Stimulated activated CD4-positive, alpha-beta T cell treated with anti-CD3 and anti-CD28 coated beads, Interleukin-1b, Interleukin-23, amount 100 ng/mL, for 4 hours (primary cell): ENCODE results near the gene MAD1L1.
"Not testable (repeated sequence)": the region's sequence is repeated elsewhere in the genome, so short reads cannot be mapped to it uniquely, and the experiment has no call there.

Source experiments
- DNase-seq, 2 donors: peaks; one replicate each; pipeline ENCODE4 v3.0.0-alpha.2; 2020; ENCODE audit warnings: low read depth in 2 of 2

MAD1L1 gene

DNA sequence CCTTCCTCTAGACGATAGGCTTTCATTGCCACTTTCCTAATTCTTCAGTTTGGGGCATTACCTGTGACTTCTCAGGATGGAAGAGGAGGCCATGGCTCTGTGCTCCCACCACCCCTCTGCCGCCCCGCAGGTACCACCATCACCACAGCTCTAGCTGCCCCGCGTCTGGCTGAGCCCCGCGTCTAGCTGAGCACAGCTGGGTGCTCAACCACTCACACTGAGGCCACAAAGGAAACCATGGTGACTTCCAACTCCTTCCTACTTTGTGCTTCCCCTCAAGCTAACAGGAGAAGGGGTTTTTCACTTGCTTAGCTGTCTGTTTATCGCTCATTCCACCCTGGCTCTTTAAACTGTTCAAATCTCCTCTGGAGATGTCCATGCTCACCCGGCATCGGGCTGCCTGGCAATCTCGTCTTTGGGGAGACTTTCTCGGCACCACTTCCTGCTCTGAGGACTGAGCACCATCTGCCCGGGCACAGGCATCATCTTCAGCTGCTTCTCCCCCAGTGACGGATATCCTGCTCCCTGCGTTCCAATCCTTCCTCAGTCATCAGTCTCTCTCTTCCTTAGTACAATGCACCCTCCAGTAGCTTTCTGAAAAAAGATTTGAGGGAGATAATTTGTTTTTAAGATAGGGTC is 59.4 kb downstream of the MAD1L1 start:
- no peak for DNase-seq

DNA sequence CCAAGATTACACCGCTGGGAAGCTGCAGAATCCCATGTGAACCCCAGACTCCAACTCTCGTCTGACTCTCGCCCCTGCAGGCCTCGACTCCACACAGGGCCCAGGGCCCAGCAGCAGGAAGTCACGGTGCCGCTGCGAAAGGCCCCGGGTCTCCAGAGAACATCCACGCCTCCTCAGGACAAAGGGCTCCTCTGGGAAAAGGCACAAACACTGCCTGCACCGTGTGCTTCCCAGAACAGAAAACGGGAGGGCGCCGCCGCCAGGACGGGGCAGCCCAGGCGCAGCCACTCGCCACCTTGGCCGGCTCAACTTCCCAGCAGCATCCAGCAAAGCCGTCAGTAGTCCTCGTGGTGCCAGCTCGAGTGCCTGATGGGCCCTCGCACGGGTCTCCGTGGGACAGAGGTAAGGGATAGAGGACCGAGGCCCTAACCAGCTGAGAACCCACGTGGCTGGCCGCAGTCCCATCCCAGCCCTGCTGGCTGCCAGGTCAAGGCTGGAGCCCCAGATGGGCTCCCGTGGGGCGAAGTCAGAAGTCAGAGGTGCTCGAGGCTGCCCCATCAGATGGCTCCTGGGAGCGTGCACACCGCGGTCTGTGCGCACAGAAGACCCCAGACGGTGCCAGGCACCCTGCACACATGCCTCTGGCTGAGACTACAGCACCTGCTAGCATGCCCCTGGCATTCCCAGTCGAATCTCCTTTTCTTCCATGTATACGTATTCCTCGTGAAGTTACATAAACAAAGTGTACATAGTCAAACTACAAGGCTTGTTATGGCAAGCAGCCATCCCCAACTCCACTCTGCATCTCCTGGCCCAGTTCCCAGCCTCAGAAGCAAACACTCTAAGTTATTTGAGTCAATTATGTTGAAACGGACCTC is 60.2 kb downstream of the MAD1L1 start:
- DNase-seq = no peak

DNA sequence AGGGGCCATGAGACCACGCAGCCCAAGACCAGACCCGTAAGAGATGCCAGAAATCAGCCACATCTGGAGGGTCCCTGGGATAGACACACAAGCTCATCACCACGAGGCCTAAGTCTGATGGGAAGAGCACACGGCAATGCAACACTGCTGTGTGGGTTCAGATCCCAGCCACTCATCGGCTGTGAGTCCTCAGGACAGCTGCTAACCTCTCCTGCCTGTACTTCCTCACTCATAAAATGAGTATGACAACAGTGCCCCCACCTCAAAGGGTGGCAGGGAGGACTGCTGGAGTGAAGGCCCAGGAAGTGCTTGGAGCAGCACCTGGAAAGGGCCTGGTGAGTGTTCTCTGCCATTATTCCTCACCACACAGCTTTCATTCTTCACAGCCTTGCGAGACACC is 60.9 kb downstream of the MAD1L1 start:
- no peak for DNase-seq

DNA sequence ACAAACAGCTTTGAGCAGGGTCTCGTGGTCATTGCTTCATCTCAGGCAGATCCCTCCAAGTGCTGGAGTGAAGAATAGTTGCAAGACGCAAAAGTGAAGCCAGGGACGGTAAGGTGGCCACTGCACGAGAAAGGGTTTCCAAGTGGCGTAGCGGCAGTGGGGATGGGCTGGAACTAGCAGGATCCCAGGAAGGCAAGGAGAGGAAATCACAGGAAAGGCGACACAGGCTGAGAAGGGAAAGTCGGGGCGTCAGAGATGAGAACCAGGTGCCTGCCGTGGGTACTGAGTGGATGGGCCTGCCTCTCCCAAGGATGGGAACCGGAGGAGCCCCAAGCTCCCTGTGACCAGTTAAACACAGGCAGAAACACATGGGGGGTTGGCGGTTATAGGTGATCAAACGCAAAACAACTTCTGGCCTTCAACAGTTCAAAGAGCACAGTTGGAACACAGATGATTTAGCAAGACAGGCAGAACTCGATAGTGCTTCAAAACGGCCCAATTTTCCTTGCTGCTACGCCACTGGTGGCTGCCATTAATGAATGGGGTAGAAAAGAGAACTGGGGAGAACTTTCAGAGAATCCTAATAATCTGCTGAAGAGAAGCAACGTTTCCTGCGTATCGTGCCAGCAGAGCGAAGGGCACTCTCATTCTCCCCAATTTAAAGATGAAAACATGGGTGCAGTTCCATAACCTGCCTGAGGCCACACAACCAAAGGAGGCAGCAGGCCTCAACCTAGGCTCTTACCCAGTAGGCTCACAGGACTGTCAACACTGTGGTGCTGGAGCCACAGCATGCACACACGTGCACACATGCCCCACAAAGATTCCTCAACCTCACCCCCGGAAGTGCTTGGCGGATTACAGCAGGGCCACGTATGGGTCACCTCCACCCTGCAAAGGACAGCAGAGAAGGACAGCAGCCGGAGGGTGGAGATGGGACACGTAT is 61.9 kb downstream of the MAD1L1 start:
- DNase-seq = no peak

DNA sequence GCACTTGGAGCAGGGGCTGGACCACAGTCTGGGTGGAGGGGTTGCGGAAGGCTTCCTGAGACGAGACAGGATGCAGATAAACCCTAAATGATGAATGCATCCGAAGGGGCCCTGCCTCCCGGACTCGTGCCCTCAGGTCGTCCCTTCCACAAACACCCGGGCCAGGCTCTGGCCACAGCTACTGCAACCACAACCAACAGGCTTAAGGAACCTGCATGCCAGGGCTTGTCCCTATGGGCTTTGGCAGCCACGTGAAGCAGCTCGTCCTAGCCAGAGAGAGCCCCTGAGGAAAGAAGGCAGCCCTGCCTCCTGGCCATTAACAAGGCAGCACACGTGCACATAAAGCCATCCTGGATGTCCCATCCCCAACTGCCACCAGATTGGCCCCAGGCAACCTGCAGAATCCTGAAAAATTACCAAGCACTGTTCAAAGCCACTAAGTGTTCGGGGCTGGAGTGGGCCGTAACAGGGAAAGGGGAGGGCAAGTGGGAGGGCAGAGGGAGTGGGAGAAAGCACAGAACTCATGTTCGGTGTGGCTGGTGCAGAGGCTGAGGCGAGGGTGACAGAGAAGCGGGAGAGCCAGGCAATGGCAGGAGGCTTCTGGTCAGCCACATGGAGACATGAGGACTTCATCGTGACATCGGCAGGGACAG is 62.7 kb downstream of the MAD1L1 start:
- no peak for DNase-seq

DNA sequence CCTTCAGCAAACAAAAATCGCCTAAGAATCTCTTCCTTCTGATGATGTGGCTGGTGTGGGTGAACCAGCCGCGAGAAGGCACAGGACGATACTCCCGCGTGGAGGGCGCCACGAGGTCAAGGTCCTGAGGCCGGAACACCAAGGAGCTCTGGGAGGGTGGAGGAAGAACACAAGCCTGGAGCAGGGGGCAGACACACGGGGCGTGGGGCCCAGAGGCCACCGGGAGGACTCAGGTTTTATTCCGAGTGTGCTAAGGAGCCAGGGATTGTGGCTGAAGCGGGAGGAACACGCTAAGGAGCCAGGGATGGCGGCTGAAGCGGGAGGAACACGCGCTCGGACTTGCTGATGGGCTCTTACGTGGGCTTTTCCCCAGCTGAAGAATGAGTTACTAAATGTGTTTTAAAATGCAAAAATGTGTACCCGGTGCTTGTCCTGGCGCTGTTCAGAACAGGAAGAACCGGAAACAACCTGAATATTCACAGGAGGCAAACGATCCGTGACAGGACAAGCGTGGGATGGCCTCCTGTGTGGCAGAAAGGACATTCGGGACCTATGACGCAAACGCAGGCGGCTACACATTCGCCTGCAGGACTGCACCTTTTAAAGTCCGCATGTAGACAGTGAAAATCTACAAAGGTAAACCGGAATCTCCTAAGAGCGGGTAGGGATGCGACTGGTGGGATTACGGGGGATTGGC is 64.0 kb downstream of the MAD1L1 start:
- no peak for DNase-seq

DNA sequence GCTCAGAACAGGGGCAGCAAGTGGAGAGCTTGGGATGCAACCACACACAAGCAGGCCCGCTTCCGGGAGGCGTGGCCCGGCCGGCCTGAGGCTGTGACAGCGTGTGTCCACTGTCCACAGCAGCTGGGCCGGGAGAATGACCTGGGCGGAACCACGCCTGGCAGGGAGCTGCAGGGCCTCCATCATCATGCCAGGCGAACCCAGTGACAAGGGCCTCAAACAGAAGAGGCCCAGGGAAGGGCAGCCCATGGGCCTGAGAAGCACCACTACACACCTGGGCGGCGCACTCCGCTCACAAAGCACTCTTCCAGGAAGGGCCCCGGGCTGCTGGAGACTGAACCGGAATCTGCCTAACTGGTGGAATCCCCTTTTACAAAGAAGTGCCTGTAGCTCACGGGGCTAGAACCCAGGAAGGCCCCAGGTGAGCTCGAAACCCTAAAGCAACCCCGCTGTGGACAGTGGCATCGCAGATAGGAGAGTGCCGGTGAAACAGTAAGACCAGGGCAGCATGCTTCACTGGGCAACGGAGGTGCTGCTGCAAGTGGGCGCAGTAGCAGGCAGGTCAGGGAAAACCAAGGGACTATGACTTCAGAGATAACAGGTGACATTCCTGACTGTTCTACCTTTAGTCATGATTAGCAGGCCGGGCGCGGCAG is 66.0 kb downstream of the MAD1L1 start:
- no peak for DNase-seq

DNA sequence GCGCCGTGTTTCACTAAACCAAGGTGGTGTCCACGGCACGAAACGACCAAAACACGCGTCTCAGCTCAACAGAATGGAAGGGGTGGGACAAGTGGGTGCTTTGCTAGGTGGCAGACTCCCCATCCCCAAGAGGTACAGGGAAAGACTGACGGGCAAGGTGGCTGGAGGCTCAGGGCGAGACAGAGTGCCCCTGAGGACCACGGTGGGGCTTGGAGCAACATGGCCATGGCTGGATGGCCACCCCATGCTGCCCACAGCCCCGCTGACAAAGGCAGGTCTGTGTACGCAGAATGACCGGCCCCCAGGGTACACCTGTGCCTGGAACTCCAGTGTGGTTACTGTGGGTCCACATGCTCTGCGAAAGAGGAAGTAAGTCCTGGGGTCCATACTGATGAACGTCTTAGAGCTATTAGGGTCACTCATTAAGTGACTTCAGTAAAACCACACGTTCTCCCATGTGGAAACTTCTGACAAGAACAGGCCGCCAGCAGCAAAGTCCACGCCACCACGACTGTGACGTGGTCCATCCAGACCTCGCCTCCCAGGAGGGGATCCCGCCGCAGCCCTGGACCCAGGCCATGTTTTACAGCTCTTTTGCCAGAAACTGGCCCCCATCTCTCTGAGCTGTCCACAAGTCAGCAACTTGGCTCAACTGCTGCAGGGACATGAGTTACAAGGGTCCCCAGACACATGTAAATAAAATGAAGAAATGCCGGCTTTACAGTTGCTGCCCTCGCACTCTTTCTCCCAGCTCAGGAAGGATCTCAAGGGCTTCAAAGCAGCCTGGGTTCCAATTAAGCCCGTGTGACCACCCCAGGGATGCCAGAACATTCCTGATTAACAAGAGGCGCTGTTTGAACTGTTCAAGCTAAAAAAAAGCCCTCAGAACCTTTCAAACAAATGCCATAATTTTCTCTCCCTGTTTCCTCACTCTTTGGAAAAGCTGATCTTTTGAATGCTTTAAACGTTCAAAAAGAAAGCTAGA is 66.8 kb downstream of the MAD1L1 start:
- DNase-seq = no peak

DNA sequence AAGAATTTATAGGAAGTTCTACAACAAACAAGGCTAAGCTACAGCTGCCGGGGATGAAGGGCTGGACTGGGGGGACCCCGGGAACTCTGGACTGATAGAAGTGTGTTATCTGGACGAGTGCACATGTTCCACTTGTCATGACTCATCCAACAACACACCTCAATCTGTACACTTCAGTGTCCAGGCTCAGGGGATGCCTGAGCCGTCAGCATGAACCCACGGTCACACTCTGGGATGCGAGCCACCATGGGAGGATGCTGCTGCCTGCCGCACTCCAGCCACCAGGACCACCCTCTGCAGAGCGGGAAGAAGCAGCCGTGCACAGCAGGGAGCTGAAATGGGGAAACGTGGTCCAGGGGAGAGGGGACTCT is 67.5 kb downstream of the MAD1L1 start:
- no peak for DNase-seq

DNA sequence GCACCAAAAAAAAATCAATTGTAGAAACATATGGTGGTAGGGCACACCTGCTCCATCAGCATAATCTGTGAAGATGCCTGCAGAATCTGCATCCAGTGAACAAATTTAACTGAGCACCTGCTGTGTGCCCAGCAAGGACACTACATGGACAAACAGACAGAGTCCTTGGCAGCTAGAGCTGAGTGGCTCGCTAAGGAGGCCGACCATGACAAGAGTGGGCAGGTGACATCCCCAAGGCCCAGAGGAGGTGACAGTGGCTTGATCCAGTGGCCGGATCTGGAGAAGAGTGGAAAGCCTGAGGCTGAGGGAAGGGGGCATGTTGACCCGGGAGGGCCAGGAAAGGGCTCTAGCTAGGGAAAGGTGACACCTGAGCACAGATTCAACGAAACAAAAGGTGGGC is 68.1 kb downstream of the MAD1L1 start:
- DNase-seq = no peak

DNA sequence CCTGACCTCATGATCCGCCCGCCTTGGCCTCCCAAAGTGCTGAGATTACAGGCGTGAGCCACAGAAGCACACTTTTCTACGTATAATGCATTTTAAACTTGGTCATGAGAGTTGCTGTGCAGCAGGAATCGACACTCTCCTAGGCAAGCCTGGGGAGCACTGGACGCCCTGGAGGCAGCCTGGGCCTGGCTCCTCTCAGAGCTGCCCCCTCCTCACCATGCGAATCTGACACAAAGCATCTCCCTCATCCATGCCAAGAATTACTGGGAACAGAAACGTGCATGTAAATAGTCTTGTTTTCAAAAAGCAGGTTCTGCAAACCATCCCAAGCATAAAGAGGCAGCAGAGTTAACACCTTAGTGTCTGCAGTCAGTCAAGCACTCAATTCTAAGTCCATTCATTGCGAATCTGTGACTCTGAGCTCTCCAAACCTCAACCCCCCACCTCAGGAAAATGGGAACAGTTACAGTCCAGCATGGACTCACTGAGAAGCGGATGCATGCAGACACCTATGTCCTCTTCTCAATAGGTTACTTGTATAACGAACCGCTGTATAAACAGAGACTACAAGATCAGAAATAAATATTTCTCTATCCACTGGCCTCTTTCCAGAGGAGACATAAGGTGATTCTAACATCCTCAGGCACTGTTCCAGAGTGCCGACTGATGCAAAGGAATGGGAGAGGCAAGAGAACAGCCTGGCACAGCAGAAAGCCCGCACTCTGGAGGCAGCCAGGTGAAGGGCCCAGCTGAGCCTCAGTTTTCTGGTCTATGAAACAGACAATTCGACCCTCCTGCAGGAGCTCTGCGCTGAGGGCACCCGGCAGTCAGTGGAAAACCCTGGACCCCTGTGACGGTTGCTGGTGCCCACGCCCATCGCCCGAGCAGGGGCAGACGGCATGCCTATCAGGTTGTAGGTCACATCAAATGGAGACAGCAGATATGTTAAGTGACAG is 68.9 kb downstream of the MAD1L1 start:
- DNase-seq = no peak

DNA sequence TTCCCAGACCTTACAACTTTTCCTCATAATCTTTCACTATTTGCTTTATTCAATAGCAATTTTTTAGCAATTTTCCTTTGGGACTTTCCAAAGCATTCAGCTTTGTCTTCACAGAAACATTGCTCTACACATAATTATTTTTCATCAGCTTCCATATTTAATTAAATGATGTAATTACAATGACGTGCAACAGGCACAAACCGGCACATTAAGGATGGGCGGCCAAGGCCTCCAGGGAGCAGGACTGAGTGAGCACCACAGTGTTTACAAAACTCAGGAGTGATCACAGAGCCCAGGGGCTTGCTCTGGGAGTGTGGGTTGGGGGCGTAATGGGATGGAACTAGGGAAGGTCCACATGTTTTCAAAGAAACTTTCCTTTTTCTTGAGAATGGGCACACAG is 69.8 kb downstream of the MAD1L1 start:
- DNase-seq = no peak

DNA sequence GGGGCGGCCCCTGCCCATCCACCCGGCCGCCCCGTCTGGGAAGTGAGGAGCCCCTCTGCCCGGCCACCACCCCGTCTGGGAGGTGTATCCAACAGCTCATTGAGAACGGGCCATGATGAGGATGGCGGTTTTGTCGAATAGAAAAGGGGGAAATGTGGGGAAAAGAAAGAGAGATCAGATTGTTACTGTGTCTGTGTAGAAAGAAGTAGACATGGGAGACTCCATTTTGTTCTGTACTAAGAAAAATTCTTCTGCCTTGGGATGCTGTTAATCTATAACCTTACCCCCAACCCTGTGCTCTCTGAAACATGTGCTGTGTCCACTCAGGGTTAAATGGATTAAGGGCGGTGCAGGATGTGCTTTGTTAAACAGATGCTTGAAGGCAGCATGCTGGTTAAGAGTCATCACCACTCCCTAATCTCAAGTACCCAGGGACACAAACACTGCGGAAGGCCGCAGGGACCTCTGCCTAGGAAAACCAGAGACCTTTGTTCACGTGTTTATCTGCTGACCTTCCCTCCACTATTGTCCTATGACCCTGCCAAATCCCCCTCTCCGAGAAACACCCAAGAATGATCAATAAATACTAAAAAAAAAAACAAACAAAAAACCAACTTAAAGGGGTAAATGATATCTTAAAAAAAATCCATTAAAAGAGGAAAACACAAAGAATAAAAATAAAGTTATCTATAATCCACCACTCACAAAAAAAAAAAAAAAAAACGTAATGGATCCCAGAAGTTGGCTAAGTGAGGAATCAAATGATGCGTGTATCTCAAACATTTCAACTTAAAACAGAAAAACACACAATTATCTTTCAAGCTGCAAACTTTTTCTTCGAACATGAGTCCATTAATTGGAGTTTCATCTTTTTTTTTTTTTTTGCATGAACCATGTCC is 70.5 kb downstream of the MAD1L1 start:
- DNase-seq = not testable (repeated sequence)

DNA sequence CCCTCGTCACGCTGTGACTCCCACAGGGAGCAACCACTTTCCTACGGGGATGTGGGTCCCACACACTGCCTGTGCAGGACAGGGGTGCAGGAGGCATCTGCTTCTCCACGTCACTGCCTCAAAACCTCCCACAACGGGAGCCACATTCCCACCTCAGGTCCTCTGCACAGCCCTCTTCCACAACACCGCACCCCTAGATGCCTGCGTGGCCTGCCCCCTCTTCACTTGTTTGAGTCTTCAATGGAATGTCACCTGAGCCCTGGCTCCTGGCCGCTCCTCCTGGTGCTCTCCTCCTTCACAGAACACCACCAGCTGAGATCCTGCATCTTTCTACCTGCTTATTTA is 73.6 kb downstream of the MAD1L1 start:
- DNase-seq = no peak

DNA sequence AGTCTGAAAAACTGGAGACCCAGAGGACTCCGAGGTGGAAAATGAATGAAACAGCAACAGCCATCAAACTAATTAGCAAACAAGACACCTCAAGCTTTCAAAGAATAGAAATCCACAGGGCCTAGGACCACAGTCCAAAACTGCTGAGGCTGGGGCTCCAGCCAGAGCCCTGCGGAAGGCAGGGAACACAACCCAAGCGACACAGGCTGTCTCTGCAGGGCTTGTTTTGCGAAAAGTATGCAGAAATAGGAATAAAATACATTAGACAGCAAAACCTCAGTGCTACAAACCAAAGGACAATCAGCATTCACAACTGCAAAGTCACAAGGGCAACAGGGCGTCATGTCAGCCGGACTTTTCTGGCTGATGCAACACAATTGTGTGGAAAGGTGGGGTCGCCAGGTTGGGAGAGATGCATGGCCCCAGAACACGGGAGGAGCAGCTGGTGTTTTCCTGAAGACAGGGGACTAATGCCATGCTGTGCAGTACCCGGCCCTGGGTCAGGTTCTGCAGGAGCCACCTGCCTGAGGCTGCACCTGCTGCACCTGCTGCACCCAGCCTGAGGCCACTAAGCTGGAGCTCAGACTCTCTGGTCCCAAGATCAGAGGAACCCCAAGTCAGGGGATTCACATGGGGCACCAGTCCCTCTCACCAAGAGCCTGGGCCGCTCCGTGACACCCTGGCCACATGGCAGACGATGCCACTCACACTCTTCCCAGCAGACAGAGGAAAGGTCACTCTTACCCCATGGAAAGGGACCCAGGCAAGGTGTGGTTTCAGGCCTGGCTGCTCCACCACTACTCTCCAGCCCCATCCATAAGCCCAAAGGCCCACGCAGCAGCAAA is 74.2 kb downstream of the MAD1L1 start:
- DNase-seq = no peak
